ENCODE results near the gene NSUN6.
A peak's percentile ranks its signal among the peaks of the same experiment; 100 is the strongest.
"Not testable (repeated sequence)": the region's sequence is repeated elsewhere in the genome, so short reads cannot be mapped to it uniquely, and the experiment has no call there.

Gene NSUN6

GRCh38 chr10:18607503-18608378 lies 43.6 kb downstream of the NSUN6 start:
- DNase-seq: peak; percentile 80

GRCh38 chr10:18606051-18606695 lies 45.2 kb downstream of the NSUN6 start:
- DNase-seq: no peak

DNA sequence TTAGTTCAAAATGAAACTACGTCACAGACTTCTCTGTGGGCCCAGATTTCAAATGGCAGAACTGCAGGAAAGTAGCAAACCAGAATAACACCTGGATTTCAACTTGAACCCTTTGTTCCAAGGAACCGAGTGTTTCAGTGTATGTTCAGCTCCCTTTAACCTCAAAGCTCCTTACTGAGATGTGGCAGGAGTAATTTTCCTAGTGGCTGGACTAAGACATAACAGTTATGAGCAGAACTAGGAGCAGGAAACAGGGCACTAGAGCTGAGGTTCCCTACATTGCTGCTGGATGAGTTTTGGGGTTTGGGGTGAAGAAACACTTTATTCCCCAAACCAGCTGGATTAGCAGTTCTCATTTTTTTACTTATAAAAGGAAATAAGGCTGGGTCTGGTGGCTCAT lies 50.1 kb downstream of the NSUN6 start:
- DNase-seq: no peak

GRCh38 chr10:18599392-18599791 lies 52.0 kb downstream of the NSUN6 start:
- DNase-seq: no peak

GRCh38 chr10:18594574-18595156 lies 56.7 kb downstream of the NSUN6 start:
- no peak for DNase-seq

DNA sequence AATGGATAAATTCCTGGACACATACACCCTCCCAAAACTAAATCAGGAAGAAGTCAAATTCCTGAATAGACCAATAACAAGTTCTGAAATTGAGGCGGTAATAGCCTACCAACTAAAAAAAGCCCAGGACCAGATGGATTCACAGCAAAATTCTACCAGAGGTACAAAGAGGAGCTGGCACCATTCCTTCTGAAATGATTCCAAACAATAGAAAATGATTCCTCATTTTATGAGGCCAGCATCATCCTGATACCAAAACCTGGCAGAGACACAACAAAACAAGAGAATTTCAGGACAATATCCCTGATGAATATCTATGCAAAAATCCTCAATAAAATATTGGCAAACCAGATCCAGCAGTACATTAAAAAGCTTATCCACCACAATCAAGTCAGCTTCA lies 60.2 kb downstream of the NSUN6 start:
- DNase-seq: not testable (repeated sequence)

- not testable (repeated sequence) for DNase-seq
Observed at GRCh38 chr10:18586637-18587036, 64.8 kb downstream of the NSUN6 start.

DNA sequence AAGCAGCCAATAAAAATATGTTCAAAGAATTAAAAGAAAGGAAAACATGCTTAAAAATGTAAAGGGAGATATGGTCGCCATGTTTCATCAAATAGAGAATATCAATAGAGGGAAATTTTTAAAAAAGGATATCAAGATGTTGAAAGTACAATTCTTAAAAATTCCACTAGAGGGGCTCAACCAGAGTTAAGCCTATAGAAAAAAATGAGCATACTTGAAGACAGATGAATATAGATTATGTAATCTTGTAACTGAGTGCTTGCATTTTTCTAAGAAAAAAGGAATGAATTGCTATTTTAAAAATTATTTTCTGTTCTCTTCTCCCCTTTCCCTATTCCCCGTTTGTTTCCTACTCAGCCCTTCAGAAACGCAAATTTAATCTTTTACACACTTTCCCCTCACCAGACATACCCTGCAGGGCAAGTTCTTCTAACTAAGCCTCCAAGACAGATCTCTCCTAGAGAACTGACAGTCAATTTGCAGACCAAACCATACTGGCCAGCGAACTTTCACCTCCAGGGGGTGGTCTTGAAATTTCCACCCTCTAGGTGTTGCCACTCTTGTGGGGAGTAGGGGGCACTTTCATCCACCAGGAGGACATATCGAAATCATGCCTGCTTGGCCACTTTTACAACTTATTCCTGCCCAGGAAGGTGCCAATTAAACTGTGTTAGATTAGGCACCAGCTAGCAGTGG lies 67.7 kb downstream of the NSUN6 start:
- no peak for DNase-seq

DNA sequence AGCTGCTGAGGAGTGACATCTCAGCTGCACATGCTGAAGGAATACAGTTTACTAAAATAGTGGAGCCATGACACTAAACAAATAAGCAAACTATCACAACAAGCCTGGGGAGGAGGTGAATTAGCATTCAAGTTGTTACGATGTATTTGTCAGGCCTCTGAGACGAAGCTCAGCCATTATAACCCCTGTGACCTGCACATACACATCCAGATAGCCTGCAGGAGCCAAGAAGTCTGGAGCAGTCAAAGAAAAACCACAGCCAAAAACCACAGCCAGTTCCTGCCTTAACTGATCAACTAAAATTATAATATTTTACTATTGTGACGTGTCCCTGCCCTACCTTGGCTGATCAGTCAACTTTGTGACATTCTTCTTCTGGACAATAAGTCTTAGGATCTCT lies 68.6 kb downstream of the NSUN6 start:
- no peak for DNase-seq

GRCh38 chr10:18577823-18578685 lies 73.3 kb downstream of the NSUN6 start:
- DNase-seq: no peak

DNA sequence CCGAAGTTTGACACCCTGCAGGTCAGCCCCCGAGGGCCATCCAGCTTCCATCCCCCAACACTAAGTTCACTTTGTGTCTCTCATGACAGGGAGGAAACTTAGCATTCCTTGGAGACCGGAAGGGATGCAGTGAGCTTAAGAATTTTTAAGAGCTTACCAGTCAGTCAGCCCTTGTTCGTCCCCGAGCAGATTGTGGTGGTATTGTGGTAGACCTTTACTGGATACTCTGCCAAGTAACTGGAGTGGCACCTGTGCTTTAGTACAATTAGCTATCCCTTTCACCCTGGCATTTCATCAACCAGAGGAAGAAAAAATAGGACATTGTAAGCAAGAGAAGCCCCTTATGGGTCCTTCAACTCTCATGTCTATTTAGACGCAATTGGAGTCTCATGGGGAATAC lies 74.8 kb downstream of the NSUN6 start:
- no peak for DNase-seq

GRCh38 chr10:18572959-18573561 lies 78.3 kb downstream of the NSUN6 start:
- no peak for DNase-seq

GRCh38 chr10:18571780-18572179 lies 79.6 kb downstream of the NSUN6 start:
- no peak for DNase-seq

GRCh38 chr10:18571076-18571475 lies 80.3 kb downstream of the NSUN6 start:
- DNase-seq: no peak

DNA sequence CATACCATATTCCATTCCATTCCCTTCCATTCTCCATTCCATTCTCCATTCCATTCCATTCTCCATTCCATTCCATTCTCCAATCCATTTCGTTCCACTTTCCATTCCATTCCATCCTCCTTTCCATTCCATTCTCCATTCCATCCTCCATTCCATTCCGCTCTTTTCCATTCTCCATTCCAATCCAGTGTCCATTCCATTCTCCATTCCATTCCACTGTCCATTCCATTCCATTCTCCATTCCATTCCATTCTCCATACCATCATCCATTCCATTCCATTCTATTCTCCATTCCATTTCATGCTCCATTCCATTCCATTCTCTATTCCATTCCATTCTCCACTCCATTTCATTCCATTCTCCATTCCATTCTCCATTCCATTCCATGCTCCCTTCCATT lies 81.0 kb downstream of the NSUN6 start:
- not testable (repeated sequence) for DNase-seq

DNA sequence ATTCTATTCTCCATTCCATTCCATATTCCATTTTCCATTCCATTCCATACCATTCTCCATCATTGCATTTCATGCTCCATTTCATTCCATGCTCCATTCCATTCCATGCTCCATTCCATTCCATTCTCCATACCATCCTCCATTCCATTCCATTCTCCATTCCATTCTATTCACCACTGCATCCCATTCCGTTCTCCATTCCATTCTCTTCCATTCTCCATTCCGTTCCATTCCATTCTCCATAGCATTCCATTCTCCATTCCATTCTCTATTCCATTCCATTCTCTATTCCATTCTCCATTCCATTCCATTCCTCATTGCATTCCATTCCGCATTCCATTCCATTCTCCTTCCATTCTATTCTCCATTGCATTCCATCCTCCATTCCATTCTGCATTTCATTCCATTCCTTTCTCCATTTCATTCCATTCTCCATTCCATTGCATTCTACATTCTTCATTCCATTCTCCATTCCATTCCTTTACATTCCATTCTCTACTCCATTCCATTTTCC lies 84.0 kb downstream of the NSUN6 start:
- no peak for DNase-seq

GRCh38 chr10:18566177-18566576 lies 85.2 kb downstream of the NSUN6 start:
- no peak for DNase-seq

DNA sequence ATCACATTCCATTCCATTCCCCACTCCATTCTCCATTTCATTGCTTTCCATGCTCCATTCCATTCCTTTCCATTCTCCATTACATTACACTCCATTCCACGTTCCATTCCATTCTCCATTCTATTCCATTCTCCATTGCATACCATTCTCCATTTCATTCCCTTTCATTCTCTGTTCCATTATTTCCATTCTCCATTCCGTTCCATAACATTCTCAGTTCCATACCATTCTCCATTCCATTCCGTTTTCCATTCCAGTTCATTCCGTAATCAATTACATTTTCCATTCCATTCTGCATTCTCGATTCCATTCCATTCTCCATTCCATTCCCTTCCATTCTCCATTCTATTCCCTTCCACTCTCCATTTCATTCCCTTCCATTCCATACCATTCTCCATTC lies 86.4 kb downstream of the NSUN6 start:
- DNase-seq: no peak

DNA sequence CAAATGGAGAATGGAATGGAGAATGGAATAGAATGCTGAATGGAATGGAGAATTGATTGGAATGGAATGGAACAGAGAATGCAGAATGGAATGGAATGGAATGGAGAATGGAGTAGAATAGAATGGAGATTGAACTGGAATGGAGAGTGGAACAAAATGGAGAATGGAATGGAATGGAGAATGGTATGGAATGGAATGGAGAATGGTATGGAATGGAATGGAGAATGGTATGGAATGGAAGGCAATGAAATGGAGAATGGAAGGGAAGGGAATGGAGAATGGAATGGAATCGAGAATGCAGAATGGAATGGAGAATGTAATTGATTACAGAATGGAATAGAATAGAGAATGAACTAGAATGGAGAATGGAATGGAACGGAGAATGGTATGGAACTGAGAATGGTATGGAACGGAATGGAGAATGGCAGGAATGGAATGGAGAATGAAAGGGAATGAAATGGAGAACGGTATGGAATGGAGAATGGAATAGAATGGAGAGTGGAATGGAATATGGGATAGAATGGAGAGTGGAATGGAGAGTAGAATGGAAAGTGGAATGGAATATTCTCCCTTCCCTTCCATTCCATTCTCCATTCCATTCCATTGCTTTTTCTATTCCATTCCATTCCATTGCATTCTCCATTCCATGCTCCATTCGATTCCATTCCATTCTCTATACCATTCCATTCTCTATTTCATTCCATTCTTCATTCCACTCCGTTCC lies 88.2 kb downstream of the NSUN6 start:
- DNase-seq: no peak

DNA sequence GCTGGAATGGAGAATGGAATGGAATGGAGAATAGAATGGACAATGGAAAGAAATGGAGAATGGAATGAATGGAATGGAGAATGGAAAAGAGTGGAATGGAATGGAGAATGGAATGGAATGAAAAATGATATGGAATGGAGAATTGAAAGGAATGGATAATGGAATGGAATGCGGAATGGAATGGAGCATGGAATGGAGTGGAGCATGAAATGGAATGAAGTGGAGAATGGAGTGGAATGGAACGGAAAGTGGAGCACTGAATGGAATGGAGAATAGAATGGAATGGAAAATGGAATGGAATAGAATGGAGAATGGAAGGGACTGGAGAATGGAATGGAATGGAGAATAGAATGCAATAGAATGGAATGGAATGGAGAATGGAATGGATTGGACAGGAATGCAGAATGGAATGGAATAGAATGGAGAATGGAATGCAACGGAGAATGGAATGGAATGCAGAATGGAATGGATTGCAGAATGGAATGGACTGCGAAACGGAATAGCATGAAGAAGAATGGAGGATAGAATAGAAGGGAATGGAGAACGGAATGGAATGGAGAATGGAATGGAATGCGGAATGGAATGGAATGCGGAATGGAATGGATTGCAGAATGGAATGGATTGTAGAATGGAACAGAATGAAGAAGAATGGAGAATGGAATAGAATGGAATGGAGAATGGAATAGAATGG lies 89.4 kb downstream of the NSUN6 start:
- no peak for DNase-seq
